ENCODE results near the gene MYH14. TPM values are rescaled to one million over a fixed set of nuclear protein-coding genes. Genes with fewer than 3 reads are reported as not detected.

MYH14 gene
- total and polyA plus RNA-seq, 7 donors: 55.4 to 298 (median 164) TPM

- ATAC-seq (no peak), DNase-seq (no peak)
- Histone ChIP-seq H3K27ac (no peak overlapping the region), H3K4me1 (no peaks in the 10 kb centered on the region), H3K9me3 (no peaks in the 10 kb centered on the region), H3K4me3 (no peak overlapping the region), H3K27me3 (ENCODE audit: insufficient read depth in 3 of 3, low read length in 2 of 3) (peaks cover 0 to 2% (median 0%) of the 10 kb centered on the region in 3 donors), H3K36me3 (ENCODE audit: insufficient read depth in 1 of 2, low read depth in 1 of 2) (no peaks in the 10 kb centered on the region)
- TF ChIP-seq CTCF (IDR thresholded peaks at IDR 0.05): no peak
- WGBS, 3 donors: 30 to 41% (median 34%) methylated on average over 9 of the region's 9 CpGs
- intact Hi-C loops (cut with DNase I): no loop called here
Observed at GRCh38 chr19:50178859-50179537, 24.4 kb upstream of the MYH14 start.

GRCh38 chr19:50181121-50181520, 22.3 kb upstream of the MYH14 start:
- no peak overlapping the region for H3K4me3 ChIP-seq
- H3K36me3 ChIP-seq (ENCODE audit: insufficient read depth in 1 of 2, low read depth in 1 of 2): no peaks in the 10 kb centered on the region
- WGBS, 3 donors: 82 to 86% (median 85%) methylated on average over 5 of the region's 5 CpGs
- ATAC-seq (no peak), DNase-seq (no peak)
- H3K4me1 ChIP-seq: no peaks in the 10 kb centered on the region
- H3K9me3 ChIP-seq: no peaks in the 10 kb centered on the region
- H3K27me3 ChIP-seq (ENCODE audit: insufficient read depth in 3 of 3, low read length in 2 of 3): no peaks in the 10 kb centered on the region
- H3K27ac ChIP-seq: no peak overlapping the region
- intact Hi-C loops (cut with DNase I): no loop called here
- no peak for TF ChIP-seq CTCF (IDR thresholded peaks at IDR 0.05)

GRCh38 chr19:50184196-50184595, 19.2 kb upstream of the MYH14 start:
- intact Hi-C loops (cut with DNase I): no loop called here
- Histone ChIP-seq H3K4me3 (no peak overlapping the region), H3K9me3 (no peaks in the 10 kb centered on the region), H3K4me1 (no peaks in the 10 kb centered on the region), H3K27ac (no peak overlapping the region), H3K36me3 (ENCODE audit: insufficient read depth in 1 of 2, low read depth in 1 of 2) (no peaks in the 10 kb centered on the region), H3K27me3 (ENCODE audit: insufficient read depth in 3 of 3, low read length in 2 of 3) (peaks cover 0 to 2% (median 0%) of the 10 kb centered on the region in 3 donors)
- 61 to 71% (median 64%) methylated on average over 1 of the region's 1 CpG for WGBS, 3 donors
- no peak for TF ChIP-seq CTCF (IDR thresholded peaks at IDR 0.05)
- DNase-seq (no peak), ATAC-seq (no peak)

- peaks cover 8% of the 10 kb centered on the region for H3K4me1 ChIP-seq
- H3K4me3 ChIP-seq: no peak overlapping the region
- no peak for TF ChIP-seq CTCF (IDR thresholded peaks at IDR 0.05)
- no peaks in the 10 kb centered on the region for H3K9me3 ChIP-seq
- no peak for DNase-seq
- no peak for ATAC-seq
- H3K27ac ChIP-seq: no peak overlapping the region
- no peaks in the 10 kb centered on the region for H3K36me3 ChIP-seq (ENCODE audit: insufficient read depth in 1 of 2, low read depth in 1 of 2)
- WGBS, 3 donors: 67 to 71% (median 70%) methylated on average over 13 of the region's 13 CpGs
- H3K27me3 ChIP-seq (ENCODE audit: insufficient read depth in 3 of 3, low read length in 2 of 3): peaks cover 0 to 10% (median 1%) of the 10 kb centered on the region in 3 donors
- intact Hi-C loops (cut with DNase I): no loop called here
Observed at GRCh38 chr19:50187937-50188336, 15.5 kb upstream of the MYH14 start.

GRCh38 chr19:50189331-50189730, 14.1 kb upstream of the MYH14 start:
- intact Hi-C loops (cut with DNase I): no loop called here
- WGBS, 3 donors: 74 to 75% (median 75%) methylated on average over 8 of the region's 8 CpGs
- Histone ChIP-seq H3K9me3 (no peaks in the 10 kb centered on the region), H3K4me3 (no peak overlapping the region), H3K27me3 (ENCODE audit: insufficient read depth in 3 of 3, low read length in 2 of 3) (peaks cover 0 to 10% (median 1%) of the 10 kb centered on the region in 3 donors), H3K27ac (no peak overlapping the region), H3K4me1 (peaks cover 8% of the 10 kb centered on the region), H3K36me3 (ENCODE audit: insufficient read depth in 1 of 2, low read depth in 1 of 2) (no peaks in the 10 kb centered on the region)
- TF ChIP-seq CTCF (IDR thresholded peaks at IDR 0.05): no peak
- ATAC-seq: no peak
- DNase-seq: no peak
